Stimulated activated effector memory CD8-positive, alpha-beta T cell treated with anti-CD3 and anti-CD28 coated beads, Interleukin-12 subunit alpha, Interleukin-12 subunit beta, amount 100 ng/mL, for 72 hours (primary cell): Measurements from ENCODE around the gene CEP170B.
"Not testable (repeated sequence)": the region's sequence is repeated elsewhere in the genome, so short reads cannot be mapped to it uniquely, and the experiment has no call there.

Experiments used
- ATAC-seq: fragments of 150-1000 bp; cut with Tn5 transposase; 2 replicates; pipeline ENCODE4 v1.10.0; 2021
- DNase-seq, 2 donors: peaks; one replicate each; pipeline ENCODE4 v3.0.0; 2021 to 2022; ENCODE audit warnings: low spot score in 2 of 2
- H3K27ac Mint-ChIP-seq: one replicate; pipeline ENCODE4 v1.8.0; 2022; ENCODE audit warnings: mild to moderate bottlenecking, mixed read lengths
- H3K36me3 Mint-ChIP-seq: one replicate; pipeline ENCODE4 v1.8.0; 2022; ENCODE audit warnings: mild to moderate bottlenecking, mixed read lengths
- H3K4me1 Mint-ChIP-seq: one replicate; pipeline ENCODE4 v1.8.0; 2022; ENCODE audit warnings: mixed read lengths
- H3K4me3 Mint-ChIP-seq: one replicate; pipeline ENCODE4 v1.8.0; 2022; ENCODE audit warnings: mild to moderate bottlenecking, mixed read lengths
- H3K9me3 Mint-ChIP-seq: one replicate; pipeline ENCODE4 v1.8.0; 2022; ENCODE audit warnings: mixed read lengths

CEP170B gene

DNA sequence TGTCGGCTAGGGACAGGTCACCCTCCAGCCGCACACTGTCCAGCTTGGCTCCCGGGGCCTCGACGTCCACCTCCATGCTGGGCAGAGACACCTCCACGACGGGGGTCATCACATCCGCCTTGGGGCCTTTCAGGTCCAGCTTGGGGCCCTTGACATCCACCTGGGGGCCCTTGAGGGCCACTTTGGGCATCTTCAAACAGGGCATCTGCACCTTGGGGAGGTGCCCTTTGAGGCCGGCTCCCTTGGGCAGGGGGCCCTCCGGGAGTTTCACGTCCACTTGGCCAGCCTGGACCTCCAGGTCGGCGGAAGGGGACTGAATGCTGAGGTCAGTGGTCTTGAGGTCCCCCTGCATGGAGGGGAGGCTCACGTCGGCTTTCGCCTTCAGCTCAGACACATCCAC, 77.5 kb downstream of the CEP170B start:
- Mint-ChIP-seq H3K4me1 (no peaks in the 10 kb centered on the region), H3K9me3 (no peaks in the 10 kb centered on the region), H3K4me3 (no peak overlapping the region), H3K36me3 (no peaks in the 10 kb centered on the region), H3K27ac (no peak overlapping the region)
- no peak for DNase-seq
- no peak for ATAC-seq

GRCh38 chr14:104943216-104944015, 78.3 kb downstream of the CEP170B start:
- not testable (repeated sequence) for H3K4me3 Mint-ChIP-seq, H3K36me3 Mint-ChIP-seq, ATAC-seq, H3K9me3 Mint-ChIP-seq, H3K4me1 Mint-ChIP-seq, H3K27ac Mint-ChIP-seq, DNase-seq

- not testable (repeated sequence) for H3K4me1 Mint-ChIP-seq, ATAC-seq, H3K4me3 Mint-ChIP-seq, H3K27ac Mint-ChIP-seq, DNase-seq, H3K36me3 Mint-ChIP-seq, H3K9me3 Mint-ChIP-seq
Measured at GRCh38 chr14:104944016-104944308, 78.9 kb downstream of the CEP170B start.

GRCh38 chr14:104944436-104945205, 79.6 kb downstream of the CEP170B start:
- H3K4me3 Mint-ChIP-seq, ATAC-seq, H3K27ac Mint-ChIP-seq, H3K9me3 Mint-ChIP-seq, DNase-seq, H3K36me3 Mint-ChIP-seq, H3K4me1 Mint-ChIP-seq: not testable (repeated sequence)

DNA sequence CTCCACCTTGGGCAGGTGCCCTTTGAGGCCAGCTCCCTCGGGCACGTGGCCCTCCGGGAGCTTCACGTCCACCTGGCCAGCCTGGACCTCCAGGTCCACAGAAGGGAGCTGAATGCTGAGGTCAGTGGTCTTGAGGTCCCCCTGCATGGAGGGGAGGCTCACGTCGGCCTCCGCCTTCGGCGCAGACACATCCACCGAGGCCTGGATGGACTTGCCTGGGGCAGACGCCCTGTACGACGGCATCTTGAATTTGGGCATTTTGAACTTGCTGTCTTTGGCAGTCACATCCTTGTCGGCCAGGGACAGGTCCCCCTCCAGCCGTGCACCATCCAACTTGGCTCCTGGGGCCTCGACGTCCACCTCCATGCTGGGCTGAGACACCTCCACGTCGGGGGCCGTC, 80.2 kb downstream of the CEP170B start:
- not testable (repeated sequence) for H3K4me1 Mint-ChIP-seq, H3K4me3 Mint-ChIP-seq, DNase-seq

More for the DNA sequence above, 80.2 kb downstream of the CEP170B start:
- not testable (repeated sequence) for H3K36me3 Mint-ChIP-seq, H3K27ac Mint-ChIP-seq, ATAC-seq, H3K9me3 Mint-ChIP-seq
